H9 (cell line): ENCODE measurements around the gene PRRG3. TPM values are rescaled to one million over a fixed set of nuclear protein-coding genes. Genes with fewer than 3 reads are reported as not detected.

Experiments
- DNase-seq: peaks from one replicate; pipeline ENCODE4 v3.0.0-alpha.2; 2017
- H2AFZ ChIP-seq: one replicate; pipeline ENCODE4 v1.6.1; 2013; ENCODE audit warnings: mild to moderate bottlenecking, low read length, control low read depth, moderate library complexity
- H2AK5ac ChIP-seq: 2 replicates; pipeline ENCODE4 v1.6.1; 2013; ENCODE audit warnings: low read length, control low read depth, mixed read lengths; ENCODE audit not compliant: insufficient read length
- H2BK120ac ChIP-seq: one replicate; pipeline ENCODE4 v1.6.1; 2013; ENCODE audit warnings: low read depth, mild to moderate bottlenecking, low read length, control low read depth, inconsistent platforms; ENCODE audit not compliant: poor library complexity, severe bottlenecking
- H2BK12ac ChIP-seq: 2 replicates; pipeline ENCODE4 v1.6.1; 2013; ENCODE audit warnings: low read length, control low read depth, mixed read lengths, low read depth; ENCODE audit not compliant: insufficient read length
- H2BK15ac ChIP-seq: 2 replicates; pipeline ENCODE4 v1.6.1; 2013; ENCODE audit warnings: low read depth, low read length, control low read depth
- H2BK20ac ChIP-seq: one replicate; pipeline ENCODE4 v1.6.1; 2013; ENCODE audit warnings: low read depth, mild to moderate bottlenecking, low read length, control low read depth, inconsistent platforms; ENCODE audit not compliant: poor library complexity, severe bottlenecking
- H2BK5ac ChIP-seq: 2 replicates; pipeline ENCODE4 v1.6.1; 2013; ENCODE audit warnings: low read length, control low read depth, mixed read lengths; ENCODE audit not compliant: insufficient read length
- H3K14ac ChIP-seq: 2 replicates; pipeline ENCODE4 v1.6.1; 2013; ENCODE audit warnings: low read length, control low read depth; ENCODE audit not compliant: insufficient read depth
- H3K18ac ChIP-seq: 2 replicates; pipeline ENCODE4 v1.6.1; 2013; ENCODE audit warnings: low read depth, mild to moderate bottlenecking, mixed read lengths, low read length, control low read depth; ENCODE audit not compliant: insufficient read length
- H3K23ac ChIP-seq: 2 replicates; pipeline ENCODE4 v1.6.1; 2013; ENCODE audit warnings: low read length, control low read depth, mixed read lengths, low read depth; ENCODE audit not compliant: insufficient read length
- H3K23me2 ChIP-seq: 2 replicates; pipeline ENCODE4 v1.6.1; 2013; ENCODE audit warnings: low read depth, mild to moderate bottlenecking, mixed read lengths, low read length, control low read depth; ENCODE audit not compliant: insufficient read length, poor library complexity, severe bottlenecking
- H3K27ac ChIP-seq: 2 replicates; pipeline ENCODE4 v1.5.1; 2013; ENCODE audit warnings: low read length, control low read depth, mixed read lengths, low read depth; ENCODE audit not compliant: insufficient read length
- H3K27me3 ChIP-seq: 2 replicates; pipeline ENCODE4 v1.6.1; 2013; ENCODE audit warnings: low read length, control low read depth, inconsistent platforms; ENCODE audit not compliant: insufficient read depth
- H3K4ac ChIP-seq: 2 replicates; pipeline ENCODE4 v1.6.1; 2013; ENCODE audit warnings: low read depth, mild to moderate bottlenecking, control low read depth, inconsistent platforms, low read length, moderate library complexity
- H3K4me1 ChIP-seq: 2 replicates; pipeline ENCODE4 v1.6.1; 2013; ENCODE audit warnings: low read length, control low read depth, inconsistent platforms; ENCODE audit not compliant: insufficient read depth
- H3K4me2 ChIP-seq: 2 replicates; pipeline ENCODE4 v1.6.1; 2013; ENCODE audit warnings: low read length, control low read depth, mixed read lengths; ENCODE audit not compliant: insufficient read length, insufficient read depth
- H3K56ac ChIP-seq: 2 replicates; pipeline ENCODE4 v1.6.1; 2013; ENCODE audit warnings: low read depth, mild to moderate bottlenecking, mixed read lengths, low read length, control low read depth; ENCODE audit not compliant: insufficient read length
- H3K79me1 ChIP-seq: 2 replicates; pipeline ENCODE4 v1.6.1; 2013; ENCODE audit warnings: low read depth, mild to moderate bottlenecking, moderate library complexity, low read length, control low read depth, inconsistent platforms; ENCODE audit not compliant: insufficient read depth, poor library complexity, severe bottlenecking
- H3K79me2 ChIP-seq: 2 replicates; pipeline ENCODE4 v1.6.1; 2013; ENCODE audit warnings: low read length, control low read depth, inconsistent platforms; ENCODE audit not compliant: insufficient read depth
- H3K9ac ChIP-seq: 2 replicates; pipeline ENCODE4 v1.6.1; 2013; ENCODE audit warnings: low read length, control low read depth, mixed read lengths; ENCODE audit not compliant: insufficient read length; ENCODE audit errors: extremely low read depth
- H3K9me3 ChIP-seq: one replicate; pipeline ENCODE4 v1.6.1; 2013; ENCODE audit warnings: low read depth, low read length, inconsistent platforms; ENCODE audit not compliant: control insufficient read depth
- H3T11ph ChIP-seq: one replicate; pipeline ENCODE4 v1.6.1; 2013; ENCODE audit warnings: mild to moderate bottlenecking, low read length, control low read depth, inconsistent platforms
- H4K20me1 ChIP-seq: one replicate; pipeline ENCODE4 v1.6.1; 2013; ENCODE audit not compliant: control insufficient read depth, insufficient read length, insufficient read depth
- H4K5ac ChIP-seq: 2 replicates; pipeline ENCODE4 v1.6.1; 2013; ENCODE audit warnings: low read depth, mild to moderate bottlenecking, mixed read lengths, low read length, control low read depth; ENCODE audit not compliant: insufficient read length
- H4K8ac ChIP-seq: replicated peaks from 2 replicates; pipeline ENCODE4 v1.6.1; 2013; ENCODE audit warnings: low read length, control low read depth, mixed read lengths, low read depth; ENCODE audit not compliant: insufficient read length
- H4K91ac ChIP-seq: 2 replicates; pipeline ENCODE4 v1.6.1; 2013; ENCODE audit warnings: low read depth, mild to moderate bottlenecking, moderate library complexity, mixed read lengths, low read length, control low read depth; ENCODE audit not compliant: insufficient read length
- H3K27ac Mint-ChIP-seq, 3 experiments: 2 replicates in 2 of 3; 3 replicates in 1 of 3; pipeline ENCODE4 v1.8.0; 2020 to 2021; ENCODE audit warnings: mixed read lengths in 3 of 3, mild to moderate bottlenecking in 1 of 3, moderate library complexity in 1 of 3
- H3K27me3 Mint-ChIP-seq: 2 replicates; pipeline ENCODE4 v1.8.0; 2021; ENCODE audit warnings: low read depth, mild to moderate bottlenecking, moderate library complexity, mixed read lengths
- H3K36me3 Mint-ChIP-seq, 3 experiments: 2 replicates in 2 of 3; 3 replicates in 1 of 3; pipeline ENCODE4 v1.8.0; 2020 to 2021; ENCODE audit warnings: low read depth in 3 of 3, mixed read lengths in 3 of 3; ENCODE audit not compliant: insufficient read depth in 1 of 3
- H3K4me1 Mint-ChIP-seq, 2 experiments: 2 replicates each; pipeline ENCODE4 v1.8.0; 2020; ENCODE audit warnings: mixed read lengths in 2 of 2
- H3K4me3 Mint-ChIP-seq, 2 experiments: 2 replicates in 1 of 2; 3 replicates in 1 of 2; pipeline ENCODE4 v1.8.0; 2020 to 2021; ENCODE audit warnings: mild to moderate bottlenecking in 2 of 2, mixed read lengths in 2 of 2, moderate library complexity in 1 of 2
- H3K9me3 Mint-ChIP-seq, 2 experiments: 2 replicates in 1 of 2; 3 replicates in 1 of 2; pipeline ENCODE4 v1.8.0; 2020; ENCODE audit warnings: mild to moderate bottlenecking in 2 of 2, mixed read lengths in 2 of 2, moderate library complexity in 1 of 2
- WGBS: extraction: QIAGEN DNeasy Blood & Tissue Kit; methylation state at CpG from one replicate; pipeline ENCODE4 v1.1.7; 2013; ENCODE audit warnings: missing lambda C conversion rate, low lambda C conversion rate, mixed read lengths; ENCODE audit not compliant: insufficient read length; ENCODE audit errors: extremely low coverage; 5-methylcytosine and 5-hydroxymethylcytosine counted together
- total RNA-seq: library from RNA; stranded (reverse); gene quantifications from 2 replicates; pipeline ENCODE4 v1.2.1, GENCODE V29; 2021
- TF ChIP-seq, protein P1 (sequence below): fragments of 200-600 bp; sonication (generic); conservative IDR thresholded peaks from 3 replicates; pipeline ENCODE4 v1.8.0; 2021; ENCODE audit warnings: antibody characterized with exemption, mild to moderate bottlenecking

Gene PRRG3
- total RNA-seq, 1 experiment from 2014 or later = 4.9 TPM

DNA sequence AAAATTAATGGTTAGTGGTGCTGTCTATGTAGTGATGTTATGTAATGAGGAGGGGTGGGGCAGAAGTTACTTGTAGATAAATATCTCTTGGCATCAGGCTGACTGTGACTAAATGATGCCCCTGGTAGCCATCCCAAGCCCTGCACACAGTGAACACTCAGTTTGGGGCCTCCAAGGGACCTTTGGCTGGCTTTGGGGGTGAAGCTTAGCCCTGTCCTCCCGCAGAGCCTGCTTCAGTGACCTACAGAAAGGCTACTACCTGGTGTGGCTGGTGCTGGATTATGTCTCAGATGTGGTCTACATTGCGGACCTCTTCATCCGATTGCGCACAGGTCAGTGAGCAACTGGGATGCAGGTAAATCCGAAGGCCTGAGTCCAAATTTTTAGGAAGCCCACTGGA lies 47.1 kb downstream of the PRRG3 start:
- no peak overlapping the region for H2BK20ac ChIP-seq
- no peaks in the 10 kb centered on the region for H3K79me1 ChIP-seq
- Mint-ChIP-seq H3K27me3 (peaks cover 3% of the 10 kb centered on the region), H3K4me1 (no peaks in the 10 kb centered on the region), H3K27ac (no peak overlapping the region; a peak in 1 of 7 replicates), H3K36me3 (peaks cover 6 to 9% (median 7%) of the 10 kb centered on the region in 3 experiments; a peak in 5 of 7 replicates), H3K4me3 (no peak overlapping the region), H3K9me3 (peaks cover 78 to 85% of the 10 kb centered on the region in 2 experiments)
- no peak overlapping the region for H3T11ph ChIP-seq
- no peak overlapping the region for H4K5ac ChIP-seq
- peaks cover 79% of the 10 kb centered on the region for H3K9me3 ChIP-seq
- H2BK15ac ChIP-seq = no peak overlapping the region
- no peak for DNase-seq
- H3K27me3 ChIP-seq = no peaks in the 10 kb centered on the region; the same call in 1 of the 2 replicates
- WGBS = no CpG with 5 or more reads among the region's 5 CpGs
- no peak overlapping the region for H3K23ac ChIP-seq
- H3K4me1 ChIP-seq = no peaks in the 10 kb centered on the region
- no peak overlapping the region for H2AK5ac ChIP-seq
- no peak overlapping the region for H2AFZ ChIP-seq
- H3K23me2 ChIP-seq = no peaks in the 10 kb centered on the region
- H4K91ac ChIP-seq = no peak overlapping the region
- TF ChIP-seq, protein P1, sequence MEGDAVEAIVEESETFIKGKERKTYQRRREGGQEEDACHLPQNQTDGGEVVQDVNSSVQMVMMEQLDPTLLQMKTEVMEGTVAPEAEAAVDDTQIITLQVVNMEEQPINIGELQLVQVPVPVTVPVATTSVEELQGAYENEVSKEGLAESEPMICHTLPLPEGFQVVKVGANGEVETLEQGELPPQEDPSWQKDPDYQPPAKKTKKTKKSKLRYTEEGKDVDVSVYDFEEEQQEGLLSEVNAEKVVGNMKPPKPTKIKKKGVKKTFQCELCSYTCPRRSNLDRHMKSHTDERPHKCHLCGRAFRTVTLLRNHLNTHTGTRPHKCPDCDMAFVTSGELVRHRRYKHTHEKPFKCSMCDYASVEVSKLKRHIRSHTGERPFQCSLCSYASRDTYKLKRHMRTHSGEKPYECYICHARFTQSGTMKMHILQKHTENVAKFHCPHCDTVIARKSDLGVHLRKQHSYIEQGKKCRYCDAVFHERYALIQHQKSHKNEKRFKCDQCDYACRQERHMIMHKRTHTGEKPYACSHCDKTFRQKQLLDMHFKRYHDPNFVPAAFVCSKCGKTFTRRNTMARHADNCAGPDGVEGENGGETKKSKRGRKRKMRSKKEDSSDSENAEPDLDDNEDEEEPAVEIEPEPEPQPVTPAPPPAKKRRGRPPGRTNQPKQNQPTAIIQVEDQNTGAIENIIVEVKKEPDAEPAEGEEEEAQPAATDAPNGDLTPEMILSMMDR = no peak
- H3K18ac ChIP-seq = no peak overlapping the region
- no peak overlapping the region for H3K27ac ChIP-seq
- no peak overlapping the region for H3K56ac ChIP-seq
- H4K8ac ChIP-seq = no peak overlapping the region
- H2BK5ac ChIP-seq = no peak overlapping the region
- H3K9ac ChIP-seq = no peak overlapping the region
- H4K20me1 ChIP-seq = no peaks in the 10 kb centered on the region
- H3K4ac ChIP-seq = no peak overlapping the region
- H3K14ac ChIP-seq = no peak overlapping the region
- H2BK12ac ChIP-seq = no peak overlapping the region
- H3K79me2 ChIP-seq = no peaks in the 10 kb centered on the region
- H2BK120ac ChIP-seq = no peak overlapping the region
- no peak overlapping the region for H3K4me2 ChIP-seq
